Stimulated activated naive CD4-positive, alpha-beta T cell treated with Interleukin-2 at 50 U/mL for 16 hours (primary cell): ENCODE results near the gene ARHGAP26.
"Not testable (repeated sequence)": the region's sequence is repeated elsewhere in the genome, so short reads cannot be mapped to it uniquely, and the experiment has no call there.

Experiments used
- DNase-seq: peaks from one replicate; lab custom pipeline; 2025; lab: John Stamatoyannopoulos, UW

The ARHGAP26 gene

DNA sequence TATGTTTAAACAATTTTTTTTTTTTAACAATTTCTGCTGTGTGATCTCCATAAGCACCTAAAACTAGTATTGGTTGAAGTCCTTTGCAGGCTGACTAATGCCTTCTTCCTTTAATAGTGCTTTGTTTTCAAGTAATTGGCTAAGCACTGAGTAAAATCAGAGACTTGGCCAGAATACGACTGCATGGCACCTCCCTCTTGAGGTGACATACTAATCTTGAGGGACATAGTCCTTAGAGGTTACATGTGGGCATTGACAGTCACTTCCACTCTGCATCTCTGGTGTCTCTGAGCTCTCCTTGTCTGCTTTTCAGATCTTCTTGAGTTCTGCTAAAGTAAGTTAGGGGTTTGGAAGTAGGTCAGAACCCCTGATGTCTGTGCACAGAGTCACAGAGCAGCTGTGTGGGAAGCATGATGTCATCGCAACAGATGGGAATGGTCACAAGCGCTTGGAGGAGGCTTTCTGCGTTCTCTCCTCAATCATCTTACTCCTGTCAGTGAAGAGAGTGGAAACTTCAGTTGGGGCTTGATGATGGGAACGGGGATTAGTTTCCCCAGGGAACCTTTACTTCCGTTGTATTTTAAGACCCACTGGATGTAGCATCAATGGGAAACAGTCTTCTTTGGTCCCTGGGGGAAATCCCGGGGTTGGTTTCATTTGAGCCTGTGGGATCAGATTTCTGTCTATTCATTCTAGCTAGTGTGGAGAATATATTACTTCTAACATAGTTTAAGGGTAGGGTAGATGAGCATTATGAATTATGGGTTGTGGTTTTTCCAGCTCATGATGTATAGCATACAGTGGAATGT is 136.9 kb downstream of the ARHGAP26 start:
- no peak for DNase-seq

DNA sequence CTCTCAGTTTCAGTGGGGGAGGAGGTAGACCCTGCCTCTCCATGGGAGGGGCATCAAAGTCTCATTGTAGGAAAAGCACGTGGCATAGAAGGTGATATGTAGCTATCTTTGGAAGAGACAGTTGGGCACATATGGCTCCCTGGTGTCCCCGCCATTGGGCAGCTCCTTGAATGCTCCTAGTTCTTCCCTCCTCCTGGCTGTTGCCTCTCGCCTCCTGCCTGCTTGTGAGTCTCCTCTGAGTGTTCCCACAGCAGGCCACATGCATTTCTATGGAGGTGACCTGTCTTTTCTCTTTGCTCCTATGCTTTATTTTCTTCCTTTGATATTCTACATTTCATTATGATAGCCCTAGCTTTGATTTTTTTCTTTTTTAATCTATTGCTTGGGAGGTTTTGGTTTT is 138.5 kb downstream of the ARHGAP26 start:
- no peak for DNase-seq

DNA sequence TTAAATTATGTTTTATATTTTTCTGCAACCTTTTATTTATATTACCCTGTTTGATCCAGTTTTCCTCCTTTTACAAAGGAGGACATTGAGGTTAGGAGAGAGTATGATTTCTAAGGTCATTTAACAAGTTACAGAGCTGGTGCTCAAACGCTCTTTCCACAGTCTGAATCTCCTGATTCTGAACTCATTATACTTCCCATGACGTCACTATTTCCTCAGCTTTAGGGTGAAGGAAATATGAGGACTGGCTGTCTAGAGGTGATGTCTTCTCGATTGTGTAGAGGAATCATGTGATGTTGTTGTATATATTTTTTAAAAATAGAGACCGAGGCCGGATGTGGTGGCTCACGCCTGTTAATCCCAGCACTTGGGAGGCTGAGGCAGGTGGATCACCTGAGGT is 140.0 kb downstream of the ARHGAP26 start:
- DNase-seq, result no peak

DNA sequence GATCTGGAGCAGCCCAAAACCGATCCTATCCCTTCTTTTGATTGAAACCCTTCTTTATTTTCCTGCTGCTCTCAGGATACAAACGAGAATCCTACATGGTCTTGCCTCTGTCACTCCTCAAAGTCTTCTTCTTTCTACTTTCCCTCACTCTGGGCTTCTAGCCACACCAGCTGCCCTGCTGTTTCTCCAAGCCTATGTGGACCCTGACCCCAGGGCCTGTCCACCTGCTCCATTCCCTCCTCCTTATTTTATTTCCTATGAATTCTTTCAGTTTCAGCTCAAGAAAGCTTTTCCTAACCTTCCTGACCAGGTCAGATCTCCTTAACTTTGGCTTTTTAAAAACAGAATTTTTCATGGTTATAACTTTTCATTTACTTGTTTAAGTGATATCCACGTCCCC is 141.0 kb downstream of the ARHGAP26 start:
- DNase-seq, result no peak

DNA sequence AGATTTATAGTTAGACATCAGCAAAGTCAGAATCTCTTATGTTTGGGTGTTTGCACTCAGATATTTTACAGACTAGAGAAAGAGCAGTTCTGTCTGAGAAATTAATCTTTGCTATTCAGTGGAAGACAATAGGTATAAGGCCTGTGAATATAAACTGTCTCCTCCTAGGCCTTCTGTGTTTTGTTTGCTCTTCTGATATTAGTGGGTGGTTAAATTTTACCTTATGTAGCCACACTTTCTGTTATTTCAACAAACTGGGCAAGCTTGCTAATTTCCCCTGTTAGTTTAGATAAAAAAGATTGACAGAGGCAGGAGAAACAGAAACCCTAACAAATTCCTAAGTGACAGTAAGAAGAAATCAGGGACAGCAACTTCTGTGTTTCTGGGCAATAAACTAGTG is 141.6 kb downstream of the ARHGAP26 start:
- DNase-seq, result no peak

DNA sequence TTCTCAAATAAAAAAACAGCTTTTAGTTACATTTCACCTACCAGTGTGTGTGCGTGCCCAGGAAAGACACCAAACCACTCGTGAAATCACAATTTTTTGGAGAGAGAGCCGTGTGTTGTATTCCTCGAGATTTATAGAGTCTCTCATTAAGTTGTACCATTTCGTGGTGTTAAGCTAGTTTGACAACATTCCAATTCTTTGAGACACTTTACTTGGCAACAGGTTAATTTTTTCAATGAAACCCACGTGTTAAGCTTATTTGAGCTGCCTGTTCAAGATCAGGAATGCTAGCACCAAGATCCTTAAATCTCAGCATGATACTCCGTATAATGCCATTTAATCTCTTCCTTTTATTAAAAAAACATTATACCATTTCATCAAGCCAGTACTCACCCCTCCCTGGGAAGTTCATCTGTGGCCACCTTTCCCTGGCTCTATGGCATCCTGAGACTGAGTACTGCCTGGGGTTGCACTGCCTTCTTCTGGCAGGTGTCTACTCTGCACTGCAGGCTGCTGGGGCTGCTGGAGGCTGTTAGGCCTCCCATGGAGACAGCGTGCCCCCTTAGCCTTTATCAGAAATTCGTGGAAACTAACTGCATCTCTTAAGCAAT is 143.7 kb downstream of the ARHGAP26 start:
- DNase-seq, result no peak

DNA sequence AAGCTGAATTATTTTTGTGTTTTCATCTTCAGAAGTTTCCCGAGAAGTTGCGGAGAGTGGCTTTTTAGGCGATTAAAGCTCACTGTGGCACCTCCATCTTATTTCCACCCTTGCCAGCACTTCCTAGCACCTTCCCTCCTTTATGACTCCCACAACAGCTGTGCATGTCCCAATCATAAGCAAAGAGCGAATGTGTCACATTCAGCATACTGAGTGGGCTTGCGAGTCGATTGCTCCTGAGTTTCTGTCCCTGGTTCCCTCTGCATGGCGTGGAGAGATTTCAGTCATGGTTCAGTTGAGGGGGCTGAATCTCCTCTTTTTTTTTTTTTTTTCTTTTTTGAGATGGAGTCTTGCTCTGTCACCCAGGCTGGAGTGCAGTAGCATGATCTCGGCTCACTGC is 144.9 kb downstream of the ARHGAP26 start:
- no peak for DNase-seq

DNA sequence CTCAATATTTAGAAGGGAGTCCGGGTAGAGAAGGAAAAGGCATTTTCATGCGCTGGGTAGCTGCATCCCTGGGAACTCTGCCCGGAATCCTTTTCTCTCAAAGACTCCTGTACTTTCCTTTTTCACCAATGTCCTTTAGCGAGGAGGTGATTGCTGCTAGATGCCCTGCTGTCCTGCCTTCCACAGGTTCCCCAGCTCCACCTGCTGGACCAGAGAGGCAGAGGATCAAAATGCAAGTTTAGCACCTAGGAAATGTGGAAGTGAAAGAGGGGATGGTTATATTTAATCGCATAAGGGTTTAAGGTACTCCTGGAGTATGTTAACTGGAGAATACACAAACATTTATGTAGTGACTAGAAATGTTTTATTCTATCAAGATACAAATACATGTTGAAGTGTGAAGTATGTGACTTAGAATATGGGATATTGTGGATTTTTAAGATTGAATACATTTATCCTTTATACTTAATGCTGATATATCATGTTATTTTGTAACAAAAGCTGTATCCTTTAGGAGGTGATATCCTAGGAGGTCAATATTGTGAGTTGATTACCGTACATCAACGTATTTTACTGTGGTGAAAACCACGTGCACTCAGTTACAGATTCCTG is 145.7 kb downstream of the ARHGAP26 start:
- no peak for DNase-seq

DNA sequence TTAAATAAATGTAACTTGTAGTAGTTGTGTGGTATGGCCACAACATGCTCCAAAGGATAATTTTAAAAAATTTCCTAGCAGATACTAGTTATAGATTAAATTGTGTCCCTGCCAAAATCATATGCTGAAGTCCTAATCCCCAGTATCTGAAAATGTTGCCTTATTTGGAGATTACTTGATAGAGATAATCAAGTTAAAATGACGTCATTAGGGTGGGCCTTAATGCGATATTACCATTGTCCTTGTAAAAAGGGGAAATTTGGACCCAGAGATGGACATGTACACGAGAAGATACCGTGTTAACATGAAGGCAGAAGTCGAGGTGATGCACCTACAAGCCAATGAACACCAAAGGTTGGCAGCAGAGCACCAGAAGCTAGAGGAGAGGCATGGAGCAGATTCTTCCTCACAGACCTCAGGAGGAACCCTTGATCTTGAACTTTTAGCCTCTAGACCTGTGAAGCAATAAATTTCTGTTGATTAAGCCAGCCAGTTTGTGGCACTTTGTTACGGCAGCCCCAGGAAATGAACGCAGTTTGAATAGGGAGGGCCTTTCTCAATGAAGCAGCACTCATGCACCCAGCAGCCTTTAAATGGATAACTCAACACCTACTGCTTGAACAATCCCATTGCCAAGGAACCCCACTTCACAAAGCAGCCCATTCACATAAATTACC is 148.9 kb downstream of the ARHGAP26 start:
- DNase-seq, result no peak

DNA sequence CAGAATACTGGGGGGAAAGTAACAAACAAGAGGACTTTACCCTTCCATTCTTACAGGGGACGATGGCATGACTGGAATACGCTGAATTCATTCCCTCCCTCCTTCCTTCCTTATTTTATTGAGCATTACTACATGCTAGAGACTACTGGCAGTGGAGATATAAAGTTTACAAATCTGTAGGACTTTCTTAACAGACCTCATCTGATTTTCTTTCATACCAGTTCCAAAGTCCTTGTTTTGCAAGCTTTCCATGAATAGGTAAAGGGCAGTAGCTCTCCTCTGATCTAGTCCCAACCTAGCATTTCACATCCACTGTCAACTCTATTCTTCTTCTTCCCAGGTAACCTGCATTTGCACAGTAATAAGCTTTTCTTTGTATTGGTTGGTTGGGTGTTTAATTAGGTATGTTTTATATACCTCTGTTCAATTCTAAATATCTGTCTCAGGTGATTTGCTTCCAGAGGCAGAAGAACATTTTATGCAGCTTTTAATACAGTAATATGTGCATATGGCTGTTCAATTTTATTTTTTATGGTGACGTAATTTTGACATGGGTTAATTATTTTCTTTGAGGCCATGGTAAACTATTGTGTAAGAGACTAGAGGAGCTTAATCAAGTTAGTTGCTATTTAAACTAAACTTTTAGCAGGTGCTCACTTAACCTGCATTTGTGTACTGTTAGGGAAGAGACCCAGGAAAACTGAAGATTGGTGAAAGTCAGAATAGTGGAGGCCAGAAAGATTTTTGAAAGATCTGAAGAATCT is 150.9 kb downstream of the ARHGAP26 start:
- DNase-seq, result no peak

DNA sequence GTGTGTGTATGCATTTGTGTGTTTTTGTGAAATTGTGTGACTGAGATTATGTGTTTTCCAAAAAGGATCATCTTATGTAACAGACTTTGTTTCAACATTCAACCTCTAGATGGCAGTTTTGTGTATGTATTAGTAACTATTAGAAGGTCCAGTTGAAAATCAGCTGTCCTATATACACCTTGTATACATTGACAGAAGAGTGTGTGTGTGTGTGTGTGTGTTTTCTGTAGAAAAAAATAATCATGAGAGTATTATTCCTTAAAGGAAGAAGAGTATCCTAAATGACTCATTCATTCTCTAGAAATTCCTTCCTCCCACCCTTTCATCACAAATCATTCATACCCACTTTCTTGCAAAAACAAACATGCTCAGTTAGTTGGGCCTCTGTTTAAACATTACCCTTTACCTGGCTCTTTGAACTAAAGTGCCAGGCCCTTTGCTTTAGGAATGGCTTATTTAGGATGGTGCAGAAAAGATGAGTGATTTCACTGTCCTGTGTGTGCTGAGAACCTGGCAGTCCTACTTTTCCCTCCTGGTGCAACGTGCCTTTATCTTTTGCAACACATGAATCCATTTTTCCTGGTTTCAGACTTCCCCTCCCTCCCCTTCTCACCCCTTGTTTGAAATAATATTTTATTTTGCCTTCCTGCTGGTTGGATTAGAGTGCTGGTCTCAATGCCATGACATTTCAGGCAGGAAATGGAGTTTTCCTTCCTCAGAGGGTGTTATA is 152.2 kb downstream of the ARHGAP26 start:
- no peak for DNase-seq

DNA sequence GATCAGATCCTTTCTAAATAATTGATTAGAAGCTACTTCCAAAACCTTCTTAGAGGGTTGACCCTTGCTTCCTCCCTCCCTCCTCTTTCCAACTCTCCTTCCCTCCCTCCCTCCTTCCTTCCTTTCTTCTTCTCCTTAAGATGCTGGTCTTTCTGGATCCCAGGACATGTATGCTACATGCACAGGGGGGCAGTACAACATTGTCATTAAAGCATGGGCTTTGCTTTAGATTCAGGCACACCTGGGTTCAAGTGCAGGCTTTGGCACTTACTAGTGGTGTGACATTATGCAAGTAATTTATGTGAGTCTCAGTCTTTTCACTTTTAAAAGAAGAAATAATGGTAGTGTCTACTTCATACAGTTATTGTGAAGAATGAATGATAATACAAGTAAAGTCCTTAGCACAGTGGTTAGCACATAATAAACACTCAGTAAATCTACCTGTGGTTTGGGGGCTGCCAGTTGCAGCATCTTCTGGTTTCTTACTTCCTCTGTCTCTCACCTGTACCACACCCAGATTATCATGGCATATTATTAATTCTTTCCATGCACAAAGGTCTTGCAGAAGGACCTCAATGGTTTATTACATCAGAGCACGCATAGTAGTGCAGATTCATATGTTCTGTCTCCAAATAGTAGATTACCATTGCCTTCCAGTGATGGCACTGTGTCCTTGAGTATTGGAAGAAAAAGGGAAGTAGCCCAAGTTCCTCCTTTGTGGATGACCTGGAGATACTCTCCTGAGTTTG is 154.1 kb downstream of the ARHGAP26 start:
- DNase-seq, result no peak

DNA sequence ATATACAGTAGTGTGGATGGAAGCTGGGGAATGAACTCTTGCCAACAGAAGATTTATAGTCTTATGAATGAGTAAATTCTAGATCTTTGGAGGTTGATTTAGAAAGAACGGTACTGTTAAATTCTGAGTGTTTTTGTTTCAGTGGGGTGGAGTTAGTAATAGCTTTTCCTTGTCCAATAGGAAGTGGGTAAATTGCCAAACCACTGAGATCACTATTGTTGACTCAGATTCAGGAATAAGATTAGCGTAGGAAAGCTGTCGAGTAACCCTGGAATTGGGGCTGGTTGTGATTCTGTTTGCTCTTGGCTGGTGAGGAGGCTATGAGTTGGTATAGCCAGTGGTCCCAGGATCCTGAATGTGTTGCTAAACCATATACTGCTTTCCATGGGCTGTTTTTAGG is 155.6 kb downstream of the ARHGAP26 start:
- DNase-seq, result no peak

DNA sequence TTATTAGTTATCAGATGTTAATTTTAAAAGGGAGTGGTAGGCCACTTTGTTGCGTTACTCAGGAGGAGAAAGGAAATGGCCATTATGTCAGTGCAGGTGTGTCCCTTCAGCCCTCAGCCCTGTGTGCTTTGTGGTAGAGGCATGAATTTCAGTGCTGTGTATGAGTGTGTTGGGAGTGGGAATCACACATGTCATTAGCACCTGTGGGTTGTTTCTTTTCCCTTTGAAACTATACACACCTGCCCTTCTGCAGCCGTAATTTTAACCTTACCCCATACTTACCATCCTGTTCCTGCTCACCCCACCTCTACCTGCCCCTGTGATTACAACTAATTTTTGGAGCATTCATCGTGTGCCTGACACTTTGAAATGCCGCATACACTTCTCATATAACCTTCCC is 156.4 kb downstream of the ARHGAP26 start:
- DNase-seq, result no peak

DNA sequence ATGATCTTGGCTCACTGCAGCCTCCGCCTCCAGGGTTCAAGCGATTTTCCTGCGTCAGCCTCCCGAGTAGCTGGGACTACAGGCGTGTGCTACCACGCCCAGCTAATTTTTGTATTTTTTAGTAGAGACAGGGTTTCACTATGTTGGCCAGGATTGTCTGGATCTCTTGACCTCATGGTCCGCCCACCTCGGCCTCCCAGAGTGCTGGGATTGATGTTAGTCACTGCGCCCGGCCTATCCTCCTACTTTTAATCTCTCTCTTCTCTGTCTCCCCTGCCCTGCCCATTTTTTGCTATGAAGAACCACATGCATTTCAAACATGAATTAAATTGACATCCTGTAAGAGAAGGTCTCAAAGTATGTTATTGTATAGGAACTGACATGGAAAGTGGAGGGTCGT is 158.8 kb downstream of the ARHGAP26 start:
- not testable (repeated sequence) for DNase-seq

DNA sequence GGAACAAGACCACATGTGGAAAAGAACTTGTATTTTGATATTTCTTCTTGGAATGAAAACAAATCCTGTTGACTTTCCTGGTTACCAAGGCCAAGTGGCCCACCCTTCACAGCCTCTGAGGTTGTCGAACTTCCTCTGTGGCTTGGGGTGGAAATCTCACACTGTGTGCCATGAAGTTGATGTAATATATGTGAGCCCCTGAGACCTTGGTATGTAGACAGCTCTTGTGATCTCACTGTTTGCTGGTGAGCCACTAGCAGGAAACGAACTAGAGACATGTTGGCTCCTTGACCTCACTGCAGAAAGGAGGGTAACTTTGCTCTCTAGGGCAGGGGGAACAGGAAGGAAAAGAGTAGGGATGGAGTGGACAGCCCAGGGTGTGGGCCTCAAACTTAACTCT is 159.4 kb downstream of the ARHGAP26 start:
- DNase-seq, result no peak

DNA sequence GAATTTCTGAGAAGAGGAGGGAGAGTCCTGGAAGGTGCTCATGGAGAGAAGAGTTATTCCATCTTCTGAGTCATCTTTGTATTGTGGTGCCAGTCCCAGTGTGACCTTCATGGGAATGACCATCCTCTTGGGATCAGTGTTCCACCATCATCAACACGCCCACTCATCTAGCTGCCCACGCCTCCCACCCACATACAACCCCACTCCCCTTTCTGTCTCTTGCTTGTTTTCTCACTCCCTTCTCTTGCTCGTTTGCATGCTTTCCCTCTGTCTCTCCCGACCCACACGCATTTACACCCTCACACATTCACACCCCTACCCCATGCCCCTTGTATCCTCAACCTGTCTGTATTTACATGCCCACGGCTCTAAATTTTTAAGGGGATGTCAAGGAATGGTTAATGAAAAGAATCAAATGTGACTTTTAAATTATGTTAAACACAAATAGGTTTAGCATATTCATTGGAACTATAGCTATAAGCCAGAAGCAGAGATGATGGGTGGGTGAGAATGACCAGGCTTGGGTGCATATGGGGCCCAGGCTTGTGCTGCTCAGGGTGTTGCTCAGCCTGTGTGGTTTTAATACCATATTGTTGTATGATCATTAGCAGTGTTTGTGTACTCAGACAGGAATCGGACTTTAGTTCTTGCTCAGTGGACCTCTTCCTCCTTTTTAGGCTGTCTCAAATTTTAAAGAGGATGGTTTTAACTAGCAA is 160.4 kb downstream of the ARHGAP26 start:
- DNase-seq, result no peak

DNA sequence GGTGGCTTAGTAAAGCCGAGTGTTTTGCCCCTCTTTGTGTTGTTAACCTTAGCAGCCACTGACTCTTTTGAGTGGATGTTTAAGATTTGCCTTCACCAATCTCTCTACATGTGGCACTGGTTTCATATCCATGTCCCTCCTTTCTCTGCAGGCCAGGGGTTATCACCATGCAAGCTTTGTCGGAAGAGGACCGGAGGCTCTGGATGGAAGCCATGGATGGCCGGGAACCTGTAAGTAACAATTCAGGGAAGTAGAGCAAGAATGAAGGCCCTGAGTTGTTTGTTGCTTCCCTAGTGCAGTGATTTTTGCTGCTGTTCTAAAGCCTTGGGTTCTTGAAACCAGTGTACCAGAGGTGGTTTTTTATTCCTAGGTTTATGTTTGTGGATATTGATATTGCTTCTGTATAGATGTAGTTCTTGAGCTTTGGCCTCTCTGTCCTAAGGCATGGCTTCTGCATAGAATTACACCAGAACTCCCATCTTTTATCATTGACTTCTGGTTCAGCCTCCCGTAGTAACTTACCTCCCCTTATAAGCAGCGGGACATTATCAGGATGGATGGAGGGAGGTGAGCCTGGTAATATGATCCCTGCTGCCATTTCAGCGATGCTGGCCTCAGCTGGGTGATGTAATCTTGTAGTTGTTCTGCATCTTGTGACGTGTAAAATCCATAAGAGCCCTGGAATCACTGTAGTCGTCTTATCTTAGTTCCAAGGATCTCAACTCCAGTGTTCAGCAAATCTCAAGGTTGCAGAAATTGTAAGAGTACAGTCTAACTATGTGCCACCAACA is 161.9 kb downstream of the ARHGAP26 start:
- DNase-seq, result no peak
